CD4-positive, alpha-beta T cell treated with Interleukin-2 at 100 ng/mL for 4 hours (primary cell): ENCODE data around the gene SLC24A4.
"Not testable (repeated sequence)": the region's sequence is repeated elsewhere in the genome, so short reads cannot be mapped to it uniquely, and the experiment has no call there.

Experiments
- DNase-seq: peaks from one replicate; pipeline ENCODE4 v3.0.0-alpha.2; 2020; ENCODE audit warnings: low spot score

The SLC24A4 gene

DNA sequence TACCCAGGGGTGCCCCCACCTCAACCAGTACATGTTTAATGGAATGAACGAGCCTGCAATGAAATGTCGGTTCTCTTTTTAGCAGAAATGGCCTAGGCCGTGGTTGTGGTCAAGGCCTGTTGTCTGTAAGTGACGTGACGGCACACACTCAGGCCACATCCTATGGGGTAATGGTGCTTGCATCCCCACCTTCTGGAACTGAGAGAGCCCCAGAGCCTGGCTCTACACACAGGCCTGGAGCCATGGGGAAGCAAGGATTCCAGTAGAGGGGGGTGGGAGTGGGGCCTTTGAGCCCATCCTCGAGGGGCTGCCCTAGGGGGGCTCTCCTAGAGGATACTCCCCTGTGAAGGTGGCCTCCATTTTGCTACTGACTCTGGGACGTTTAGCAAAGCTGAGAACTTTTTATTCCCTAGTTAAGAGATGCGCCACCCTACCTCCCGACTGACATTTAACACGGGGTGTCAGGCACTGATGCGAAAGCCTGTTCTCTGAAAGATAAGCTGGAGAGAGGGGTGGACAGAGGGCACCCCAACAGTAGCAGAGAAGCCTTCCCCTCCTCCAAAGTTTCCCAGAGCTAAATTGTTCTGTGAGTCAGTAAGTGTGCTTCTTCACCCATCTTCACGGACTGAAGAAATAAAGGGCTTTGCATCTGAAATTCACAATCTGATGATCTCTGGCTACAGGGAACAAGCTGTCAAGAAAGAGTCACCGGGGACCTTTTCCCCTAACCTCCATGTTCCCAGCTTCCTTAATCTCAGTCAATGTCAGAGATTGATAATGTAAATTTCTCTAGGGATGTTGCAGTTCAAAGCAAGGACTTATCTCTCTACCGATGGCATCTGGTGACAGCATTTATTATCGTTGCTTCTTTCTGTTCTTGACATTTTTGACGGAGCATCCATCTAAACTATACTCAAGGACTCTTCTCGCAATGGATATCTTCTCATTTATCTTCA is 197.4 kb downstream of the SLC24A4 start:
- no peak for DNase-seq

DNA sequence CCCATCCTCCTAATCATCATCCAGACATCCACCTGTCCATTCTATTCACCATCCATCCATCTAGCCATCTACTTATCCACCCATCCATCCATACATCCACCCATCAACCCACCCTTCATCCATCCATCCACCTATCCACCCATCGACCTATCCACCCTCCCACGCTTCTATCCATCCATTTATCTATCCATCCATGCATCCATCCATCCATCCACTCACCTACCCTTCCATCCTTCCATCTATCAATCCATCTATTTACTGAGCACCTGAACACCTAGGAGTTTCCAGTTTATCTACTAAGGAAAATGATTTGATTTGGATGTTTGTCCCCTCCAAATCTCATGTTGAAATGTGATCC is 198.1 kb downstream of the SLC24A4 start:
- DNase-seq, result no peak

DNA sequence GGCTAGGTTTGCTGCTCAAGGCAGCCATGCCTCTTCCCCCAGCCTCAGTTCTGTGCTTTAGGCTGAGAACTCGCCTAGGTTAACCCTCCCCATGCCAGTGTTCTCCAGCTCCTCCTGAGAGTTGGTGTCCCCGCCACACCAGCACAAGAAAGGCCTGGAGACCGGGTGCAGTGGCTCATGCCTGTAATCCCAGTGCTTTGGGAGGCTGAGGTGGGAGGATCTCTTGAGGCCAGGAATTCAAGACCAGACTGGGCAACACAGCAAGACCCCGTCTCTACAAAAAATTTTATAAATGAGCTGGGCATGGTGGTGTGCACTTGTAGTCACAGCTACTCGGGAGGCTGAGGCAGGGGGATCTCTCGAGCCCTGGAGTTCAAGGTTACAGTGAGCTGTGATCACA is 200.8 kb downstream of the SLC24A4 start:
- DNase-seq, result no peak

DNA sequence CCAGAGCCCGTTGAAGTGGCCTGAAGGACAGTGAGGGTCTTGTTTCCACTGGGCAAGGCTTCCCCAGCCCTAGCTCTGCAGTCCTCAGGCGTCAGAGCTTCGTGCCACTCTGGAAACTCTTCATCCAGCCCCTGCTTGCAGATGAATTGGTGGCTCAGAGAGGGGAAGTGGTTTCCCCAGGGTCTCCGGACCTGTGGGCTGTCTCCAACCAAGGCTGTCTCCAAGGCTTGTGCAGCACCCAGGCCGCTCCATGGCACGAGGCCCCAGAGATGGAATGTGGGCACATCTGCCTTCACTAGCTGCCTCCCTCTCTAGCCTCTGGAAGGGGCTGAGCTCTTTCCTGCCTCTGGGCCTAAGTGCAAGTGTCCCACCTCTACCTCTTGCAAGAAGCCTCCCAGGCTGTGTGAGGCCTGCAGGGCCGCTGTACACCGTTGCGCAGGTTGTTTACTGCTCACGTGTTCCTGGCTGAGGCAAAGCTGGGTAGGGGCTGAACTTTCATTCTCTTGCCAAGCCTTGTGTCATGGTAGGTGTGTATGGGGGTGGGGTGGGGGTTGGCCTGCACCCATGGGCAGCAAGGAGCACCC is 201.7 kb downstream of the SLC24A4 start:
- DNase-seq, result no peak

DNA sequence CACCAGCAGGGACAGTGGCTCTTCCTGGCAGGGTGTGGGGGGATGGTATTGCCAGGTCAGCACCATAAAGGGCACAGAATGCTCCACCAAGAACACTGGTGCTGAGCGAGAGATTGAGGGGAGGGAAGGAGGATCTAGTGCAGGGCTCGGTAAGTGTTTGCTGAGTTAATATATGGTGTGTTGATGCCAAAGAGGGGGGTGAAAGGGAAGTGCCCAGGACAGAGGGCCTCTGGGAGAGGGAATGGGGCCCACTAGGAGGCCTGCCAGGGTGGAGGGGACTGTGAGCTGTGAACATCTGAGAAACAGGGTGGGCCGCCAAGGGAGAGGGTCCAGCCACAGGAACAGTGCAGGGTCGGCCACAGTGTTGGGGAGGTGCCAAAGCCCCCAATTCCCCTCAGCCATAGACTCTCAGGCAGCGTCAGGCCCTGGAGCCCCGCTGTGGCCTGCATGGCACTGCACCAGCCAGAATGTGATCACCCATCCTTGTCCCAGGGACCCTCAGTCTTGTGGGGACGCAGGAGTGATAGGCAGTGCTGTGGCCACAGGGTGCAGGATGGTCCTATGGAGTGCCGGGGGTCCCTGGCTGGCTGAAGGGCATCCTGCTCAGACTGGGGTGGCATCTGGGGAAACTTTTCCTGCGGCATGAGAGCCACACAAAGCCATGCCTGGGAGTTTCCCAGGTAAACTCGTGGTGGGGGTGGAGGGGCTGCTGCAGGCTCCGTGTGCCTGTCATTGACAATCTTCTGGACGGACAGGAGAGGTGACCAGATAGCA is 202.5 kb downstream of the SLC24A4 start:
- DNase-seq, result no peak

DNA sequence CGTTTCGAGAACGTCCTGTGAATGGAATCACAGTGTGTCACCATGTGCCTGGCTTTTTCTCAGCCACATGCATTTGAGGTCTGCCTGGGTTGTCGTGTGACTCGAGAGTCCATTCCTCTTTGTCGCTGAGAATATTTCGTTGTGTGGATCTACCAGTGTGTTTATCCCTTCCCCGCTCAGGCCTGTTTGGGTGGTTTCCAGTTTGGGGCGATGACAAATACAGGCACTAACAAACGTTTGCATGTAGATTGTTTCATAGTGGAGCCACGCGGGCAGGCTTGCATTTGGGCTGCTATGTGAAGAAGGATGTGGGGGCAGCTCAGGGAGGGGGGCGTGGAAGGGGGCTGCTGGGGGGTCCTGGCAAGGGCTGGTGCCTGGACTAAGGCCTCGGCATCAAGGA is 204.8 kb downstream of the SLC24A4 start:
- DNase-seq, result no peak

DNA sequence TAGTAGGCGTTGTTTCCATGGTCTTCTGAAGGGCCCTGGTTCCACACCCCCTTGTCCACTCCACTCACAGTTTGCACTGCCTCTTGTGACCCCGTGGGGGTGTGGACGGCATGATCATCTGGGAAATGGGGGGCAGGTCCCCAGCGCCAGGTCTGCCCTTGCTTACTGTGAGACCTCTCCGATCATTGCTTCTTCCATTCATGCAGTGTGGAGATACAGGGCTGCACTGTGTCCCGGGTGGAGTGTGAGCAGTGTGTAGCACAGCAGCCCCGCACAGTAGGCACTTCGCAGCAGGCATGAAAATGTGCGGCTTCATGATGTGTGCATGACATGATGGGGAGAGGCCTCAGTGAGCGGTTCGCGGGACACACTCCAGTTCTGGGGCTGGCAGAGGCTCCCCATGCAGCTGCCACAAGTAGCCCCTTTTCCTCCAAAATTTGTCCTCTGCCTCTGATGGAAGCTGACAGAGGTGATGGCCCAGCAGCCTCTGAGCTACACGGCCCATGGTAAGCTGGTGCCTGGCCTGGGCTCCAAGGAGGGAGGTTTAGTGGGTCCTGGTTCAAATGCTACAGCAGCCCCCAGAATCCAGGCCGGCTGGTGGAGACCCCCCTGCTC is 205.6 kb downstream of the SLC24A4 start:
- no peak for DNase-seq

DNA sequence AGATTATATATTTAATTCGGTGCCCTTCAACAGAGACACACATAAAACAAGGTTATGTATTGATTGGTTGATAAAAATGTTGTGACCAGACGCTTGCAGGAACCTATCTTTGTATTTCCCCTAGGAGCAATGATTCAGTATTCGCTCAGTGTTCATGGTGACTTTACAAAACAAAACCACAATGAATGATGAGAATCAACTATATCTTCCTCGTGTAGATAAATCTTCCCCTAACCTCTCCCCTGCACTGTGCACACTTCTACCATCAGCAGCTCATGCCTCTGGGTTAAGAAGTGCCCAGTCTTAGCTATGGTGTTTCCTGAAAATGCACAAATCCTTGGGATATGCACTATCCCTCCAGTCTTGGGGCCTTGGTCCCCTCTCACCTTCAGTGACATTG is 206.9 kb downstream of the SLC24A4 start:
- DNase-seq, result peak; percentile 40

DNA sequence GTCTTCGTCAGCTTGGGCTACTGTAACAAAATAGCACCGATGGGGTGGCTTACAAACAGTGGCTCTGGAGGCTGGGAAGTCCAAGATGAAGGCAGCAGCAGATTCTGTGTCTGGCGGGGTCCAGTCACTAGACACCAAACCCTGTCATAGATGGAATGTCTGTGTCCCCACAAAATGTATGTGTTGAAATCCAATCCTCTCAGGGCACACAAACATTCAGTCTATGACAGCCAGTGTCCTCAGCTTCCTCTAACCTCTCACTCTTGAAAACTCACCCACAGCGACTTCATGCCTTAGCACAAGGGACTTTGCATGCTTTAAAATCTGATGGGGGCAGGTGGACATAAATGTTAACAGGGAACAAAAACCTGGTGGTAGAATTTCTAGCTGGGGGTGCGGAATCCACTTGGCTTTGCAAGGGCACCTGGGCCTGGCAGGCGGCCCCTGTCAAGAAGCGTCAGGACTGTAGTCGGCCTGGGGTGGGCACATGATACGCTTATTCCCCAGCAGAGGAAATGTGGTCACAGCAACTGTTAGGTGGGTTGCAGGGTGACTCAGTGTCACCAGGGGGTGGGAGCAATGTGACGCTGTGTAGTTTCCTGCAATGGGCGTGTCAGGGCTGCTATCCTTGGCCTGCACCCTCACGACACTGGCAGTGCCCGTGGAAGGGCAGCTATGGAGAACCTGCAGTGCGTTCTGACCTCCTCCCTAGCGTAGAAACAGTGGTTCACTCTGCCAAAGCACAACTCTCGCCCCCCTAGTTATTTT is 208.3 kb downstream of the SLC24A4 start:
- peak; percentile 80 for DNase-seq

DNA sequence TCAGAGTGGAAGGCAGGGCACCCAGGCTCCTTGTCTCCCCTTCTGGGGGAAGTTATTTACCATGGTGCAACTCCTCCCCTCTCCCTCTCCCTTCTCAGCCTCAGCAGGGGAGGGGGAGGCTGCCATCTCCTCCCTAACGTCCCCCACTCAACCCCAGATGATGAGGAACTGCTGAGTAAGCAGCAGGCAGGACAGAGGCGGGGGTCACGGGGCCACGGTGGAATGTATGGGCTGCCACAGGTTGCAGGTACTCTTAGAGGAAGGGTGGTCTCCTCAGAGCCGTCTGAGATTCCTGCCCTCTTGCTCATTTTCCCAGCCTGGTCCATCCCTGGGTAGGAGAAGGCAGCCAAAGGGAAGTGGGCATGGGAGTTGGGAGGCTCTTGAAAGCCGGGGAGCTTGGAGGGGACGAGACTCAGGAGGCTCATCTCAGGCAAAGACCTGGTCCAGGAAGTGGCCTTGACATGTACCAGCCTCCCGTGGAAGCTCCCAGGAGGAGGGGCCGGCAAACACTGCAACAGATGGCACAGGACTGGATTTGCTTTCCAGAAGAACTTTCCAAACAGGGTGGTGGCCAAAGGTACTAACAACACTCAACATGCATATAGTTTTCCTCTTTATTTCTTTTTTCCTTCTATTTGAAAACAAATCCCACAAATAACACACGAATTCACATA is 209.7 kb downstream of the SLC24A4 start:
- DNase-seq, result no peak

DNA sequence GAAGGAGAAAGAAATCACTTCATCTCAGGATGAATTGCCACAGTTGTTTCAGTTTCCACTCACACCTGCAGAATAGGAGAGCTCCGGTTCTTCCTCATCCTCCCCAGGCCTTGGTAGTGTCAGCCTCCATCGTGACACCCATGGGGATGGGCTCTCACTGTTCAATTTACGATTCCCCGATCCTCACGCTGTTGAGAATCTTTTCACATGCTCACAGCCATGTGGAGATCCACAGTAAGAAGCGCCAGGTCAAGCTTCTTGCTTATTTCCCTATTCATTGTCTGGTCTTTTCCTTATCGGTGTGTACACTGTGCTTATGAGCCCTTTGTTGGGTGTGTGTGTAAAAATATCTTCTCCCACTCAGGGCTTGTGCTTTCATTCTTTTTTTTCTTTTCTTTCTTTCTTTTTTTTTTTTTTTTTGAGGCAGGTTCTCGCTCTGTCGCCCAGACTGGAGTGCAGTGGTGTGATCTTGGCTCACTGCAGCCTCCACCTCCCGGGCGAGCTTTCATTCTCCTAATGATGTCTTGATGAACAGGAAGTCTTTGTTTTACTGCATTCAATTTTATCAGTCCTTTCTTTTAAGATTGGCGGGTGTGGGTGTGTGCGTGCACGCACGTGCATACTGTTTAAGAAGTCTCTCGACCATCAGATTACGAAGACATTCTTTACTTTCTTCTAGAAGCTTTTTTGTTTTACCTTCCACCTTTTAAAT is 212.1 kb downstream of the SLC24A4 start:
- peak; percentile 37 for DNase-seq

DNA sequence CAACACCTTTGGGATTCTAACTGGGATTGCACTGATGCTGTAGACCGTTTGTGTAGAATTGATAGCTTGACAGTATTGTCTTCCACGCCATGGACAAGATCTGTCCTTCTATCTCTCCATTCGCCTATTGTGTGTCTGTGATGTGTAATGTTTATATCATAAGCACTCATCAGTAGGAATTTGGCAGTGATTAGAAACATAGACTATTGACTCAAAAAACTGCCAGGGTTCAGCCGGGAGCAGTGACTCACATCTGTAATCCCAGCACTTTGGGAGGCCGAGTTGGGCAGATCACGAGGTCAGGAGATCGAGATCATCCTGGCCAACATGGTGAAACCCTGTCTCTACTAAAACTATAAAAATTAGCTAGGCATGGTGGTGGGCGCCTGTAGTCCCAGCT is 213.3 kb downstream of the SLC24A4 start:
- DNase-seq, result not testable (repeated sequence)

DNA sequence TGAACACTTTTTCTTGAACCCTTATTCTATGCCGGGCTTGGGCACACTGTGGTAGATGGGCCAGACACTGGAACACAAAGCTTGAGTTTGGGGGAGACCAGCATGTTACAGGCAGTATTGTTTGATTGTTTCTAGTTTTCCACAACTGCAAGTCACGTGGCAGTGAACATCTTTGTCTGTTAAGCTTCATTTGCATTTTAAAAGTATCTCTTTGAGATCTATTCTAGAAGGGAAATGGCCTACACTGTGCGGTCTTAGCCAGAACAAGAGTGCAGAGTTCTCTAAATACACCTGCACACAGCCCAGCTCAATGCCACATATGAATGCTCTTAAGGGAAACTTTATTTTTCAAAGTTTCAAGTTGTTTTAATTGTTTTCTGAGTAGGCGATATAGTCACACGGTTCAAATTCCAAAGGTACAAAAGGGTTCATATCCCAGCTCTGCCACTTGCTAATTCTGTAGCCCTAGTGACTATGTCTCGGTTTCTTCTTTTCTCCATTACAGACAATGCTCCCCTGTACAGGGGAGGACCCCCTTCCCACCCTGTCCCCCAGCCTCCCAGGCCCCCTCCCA is 215.5 kb downstream of the SLC24A4 start:
- no peak for DNase-seq

DNA sequence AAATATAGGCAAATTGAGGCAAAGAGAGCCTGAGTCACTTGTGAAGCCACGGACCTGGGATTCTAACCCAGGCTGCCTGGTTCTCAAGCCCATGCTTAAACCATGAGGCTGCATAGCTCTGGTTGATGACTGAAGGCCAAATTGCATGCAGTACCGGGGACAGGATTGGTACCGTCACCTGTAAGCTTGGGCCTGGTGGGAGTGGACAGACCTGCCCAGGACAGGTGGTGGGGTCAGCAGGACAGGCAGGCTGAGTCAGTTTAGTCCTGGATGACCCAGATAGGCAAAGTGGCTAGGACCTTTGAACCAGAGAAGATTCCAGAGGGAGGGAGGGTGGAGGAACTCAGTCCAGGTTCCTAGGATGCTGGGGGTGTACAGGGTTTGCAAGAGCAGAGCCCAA is 216.5 kb downstream of the SLC24A4 start:
- no peak for DNase-seq

DNA sequence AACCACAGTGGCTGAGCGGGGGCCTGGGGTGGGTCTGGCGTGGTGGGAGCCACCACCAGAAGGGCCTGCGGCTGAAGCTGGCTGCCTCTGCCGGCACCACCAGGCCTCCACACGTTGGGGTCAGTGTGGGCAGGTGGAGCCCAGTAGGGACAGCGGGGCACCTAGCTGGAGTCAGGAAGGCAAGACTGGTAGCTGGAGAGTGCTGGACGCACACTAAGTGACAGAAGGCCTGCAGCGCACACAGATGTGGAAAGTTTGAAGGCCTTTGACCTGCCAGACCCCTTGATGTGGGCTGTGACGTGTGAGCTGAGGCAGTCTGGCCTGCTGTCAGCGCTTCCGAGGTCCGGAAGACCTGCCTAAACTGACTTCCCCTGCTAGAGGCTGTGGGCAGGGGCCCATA is 216.9 kb downstream of the SLC24A4 start:
- no peak for DNase-seq

DNA sequence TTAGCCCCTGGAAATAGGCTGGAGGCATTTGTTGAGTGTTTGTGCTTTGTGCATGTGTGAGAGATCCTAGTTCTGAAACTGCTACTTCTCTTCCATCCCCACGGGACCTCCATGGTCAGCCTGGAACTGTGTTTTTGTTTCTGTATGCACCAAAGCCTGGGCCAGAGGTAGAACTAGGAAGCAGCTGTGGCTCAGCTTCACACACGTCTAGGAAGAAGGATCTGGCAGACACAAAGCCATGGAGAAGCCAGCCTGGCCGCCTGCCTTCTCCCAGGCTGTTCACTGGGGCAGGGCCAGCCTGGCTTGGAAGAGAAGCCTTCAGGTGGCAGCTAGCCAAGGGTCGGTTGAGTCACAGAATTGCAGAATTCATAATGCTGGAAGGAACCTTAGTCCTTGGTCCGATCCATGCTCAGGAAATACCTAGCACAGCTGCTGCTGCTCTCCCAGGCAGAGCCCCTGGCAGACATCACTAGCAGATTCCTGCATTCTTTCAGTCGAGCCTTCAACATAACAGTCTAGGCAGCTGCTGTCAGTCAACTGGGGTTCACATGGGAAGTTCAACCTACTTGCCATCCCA is 217.6 kb downstream of the SLC24A4 start:
- no peak for DNase-seq

DNA sequence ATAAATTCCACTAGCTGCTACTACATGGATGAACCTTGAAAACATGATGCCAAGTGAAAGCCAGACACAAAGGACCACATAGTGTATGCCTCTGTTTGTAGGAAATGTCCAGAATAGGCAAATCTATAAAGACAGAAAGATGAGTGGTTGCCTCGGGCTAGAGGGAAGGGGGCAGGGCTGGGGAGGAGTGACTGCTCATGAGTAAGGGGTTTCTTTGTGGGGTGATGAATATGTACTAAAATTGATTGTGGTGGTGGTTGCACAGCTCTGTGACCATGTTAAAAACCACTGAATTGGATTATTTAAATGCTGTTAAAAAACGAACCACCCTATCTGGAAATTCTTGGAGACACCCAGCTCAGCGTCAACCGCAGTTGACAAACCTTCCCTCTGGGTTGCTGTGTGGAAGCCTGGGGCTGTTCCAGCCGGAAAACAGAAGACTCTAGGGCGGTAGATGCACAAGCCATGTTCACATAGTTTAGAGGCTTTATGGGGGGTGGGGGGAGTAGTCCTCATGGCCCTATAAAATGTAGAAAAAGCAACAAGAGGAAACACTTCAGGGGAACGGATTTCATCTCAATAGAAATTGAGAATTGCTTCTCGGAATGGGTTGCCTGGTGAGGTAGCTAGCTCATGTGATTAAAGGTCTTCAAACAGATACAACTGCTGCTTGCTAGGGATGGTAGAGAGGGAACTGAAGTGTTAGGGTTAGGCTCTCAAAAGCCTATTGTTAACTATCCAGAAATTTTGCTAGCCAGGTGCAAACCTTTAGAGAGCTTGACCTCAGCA is 220.0 kb downstream of the SLC24A4 start:
- DNase-seq, result no peak

DNA sequence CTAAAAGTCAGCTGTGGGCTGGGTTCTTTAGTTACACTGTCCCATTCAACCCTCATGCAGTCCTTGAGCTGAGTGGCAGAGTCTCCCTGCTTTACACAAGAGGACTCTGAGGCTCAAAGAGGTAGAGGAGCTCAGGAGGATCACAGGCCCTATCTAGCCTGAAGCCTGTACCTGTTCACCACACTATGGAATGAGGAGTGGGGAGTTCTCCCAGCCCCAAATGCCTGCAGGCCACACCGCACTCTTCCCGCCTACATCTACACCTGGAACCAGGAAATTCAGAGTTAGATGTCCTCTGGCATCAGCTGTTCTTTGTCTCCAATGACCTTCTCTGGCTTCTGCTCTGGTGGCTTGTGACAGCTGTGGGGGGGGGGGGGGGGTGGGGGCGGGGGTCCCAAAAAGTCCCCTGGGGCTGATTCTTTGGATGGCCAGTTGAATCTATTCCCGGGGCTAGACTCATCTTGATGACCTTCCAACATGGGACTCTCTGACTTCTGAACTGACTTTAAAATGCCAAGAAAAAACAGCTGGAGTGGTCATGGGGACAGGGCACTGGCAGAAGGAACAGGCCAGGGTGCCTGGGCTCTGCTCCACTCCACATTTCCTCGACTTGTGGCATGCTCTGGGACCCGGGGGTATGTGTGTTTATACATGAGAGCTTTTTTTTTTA is 221.2 kb downstream of the SLC24A4 start:
- no peak for DNase-seq
